A549 (cell line): ENCODE measurements around the gene CHEK2. TPM values are rescaled to one million over a fixed set of nuclear protein-coding genes. Genes with fewer than 3 reads are reported as not detected.
A peak's percentile ranks its signal among the peaks of the same experiment; 100 is the strongest.

ENCODE experiments used
- ATAC-seq, 2 experiments: fragments of 200-7000 bp in 1 of 2; fragments of >200 bp in 1 of 2; cut with Nextera tagmentation in 1 of 2; cut with Tn5 transposase in 1 of 2; 3 replicates each; pipeline versions ENCODE4 v1.8.0 to v1.9.1; 2018 to 2020; ENCODE audit warnings: mild to moderate bottlenecking in 1 of 2, moderate library complexity in 1 of 2
- CTCF ChIA-PET: fragments of 300-600 bp; sonication (Branson Sonifier 250); formaldehyde crosslinking; extraction: SDS; loops from one replicate; lab custom pipeline; 2021; ENCODE audit warnings: antibody characterized with exemption, inconsistent platforms; lab: Yijun Ruan, JAX
- POLR2A ChIA-PET: fragments of 350-600 bp; formaldehyde crosslinking; extraction: SDS; loops from one replicate; lab custom pipeline; 2021; ENCODE audit warnings: antibody characterized with exemption, inconsistent platforms; lab: Yijun Ruan, JAX
- DNase-seq, 2 experiments: peaks; one replicate each; pipeline versions ENCODE4 v3.0.0 to v3.0.0-alpha.2; 2011 to 2016; ENCODE audit warnings: low read depth in 1 of 2, low spot score in 1 of 2
- FAIRE-seq: peaks from 2 replicates; lab custom pipeline; 2011; peaks lifted over from hg19 to GRCh38; lab: Jason Lieb, UNC
- H3K27ac ChIP-seq, 2 experiments: fragments of >200 bp; sonication (Bioruptor Twin); formaldehyde crosslinking; 3 replicates each; pipeline ENCODE4 v1.5.1; 2016 to 2017
- H3K4me1 ChIP-seq: fragments of >200 bp; sonication (Bioruptor Twin); formaldehyde crosslinking; 3 replicates; pipeline ENCODE4 v1.6.1; 2016
- H3K4me2 ChIP-seq: fragments of >200 bp; sonication (Bioruptor Twin); formaldehyde crosslinking; 3 replicates; pipeline ENCODE4 v1.6.1; 2016
- H3K4me3 ChIP-seq: fragments of >200 bp; sonication (Bioruptor Twin); formaldehyde crosslinking; 3 replicates; pipeline ENCODE4 v1.5.1; 2016
- H3K9me3 ChIP-seq: fragments of >200 bp; sonication (Bioruptor Twin); formaldehyde crosslinking; 3 replicates; pipeline ENCODE4 v1.6.1; 2016
- BHLHE40 ChIP-seq: IDR thresholded peaks from 2 replicates; pipeline ENCODE4 v1.6.1; 2012; ENCODE audit warnings: low read depth, low read length, inconsistent platforms
- CEBPB ChIP-seq, 2 experiments: fragments of >200 bp in 1 of 2; sonication (Bioruptor Twin) in 1 of 2; formaldehyde crosslinking in 1 of 2; IDR thresholded peaks; 2 replicates each; pipeline ENCODE4 v1.6.1; 2012 to 2016
- CHD2 ChIP-seq: fragments of 150-350 bp; IDR thresholded peaks from 2 replicates; pipeline ENCODE4 v1.6.1; 2014; ENCODE audit warnings: low read length; ENCODE audit not compliant: partially characterized antibody
- CHD4 ChIP-seq: fragments of 200-600 bp; sonication (generic); IDR thresholded peaks from 2 replicates; pipeline ENCODE4 v1.6.1; 2016; ENCODE audit warnings: antibody characterized with exemption, mild to moderate bottlenecking, borderline replicate concordance
- CTCF ChIP-seq: fragments of >200 bp; sonication (Bioruptor Twin); formaldehyde crosslinking; IDR thresholded peaks from 3 replicates; pipeline ENCODE4 v1.5.1; 2016
- EHF ChIP-seq: fragments of 250-450 bp; sonication (Bioruptor Pico); IDR thresholded peaks from 2 replicates; pipeline ENCODE4 v1.5.0; 2020; ENCODE audit warnings: mild to moderate bottlenecking
- ELK1 ChIP-seq: fragments of 150-350 bp; IDR thresholded peaks from 2 replicates; pipeline ENCODE4 v1.6.1; 2014; ENCODE audit warnings: low read depth, mild to moderate bottlenecking, low read length
- EP300 ChIP-seq, 2 experiments: fragments of >200 bp; sonication (Bioruptor Twin); formaldehyde crosslinking; IDR thresholded peaks; 2 replicates in 1 of 2; 3 replicates in 1 of 2; pipeline ENCODE4 v1.6.1; 2016 to 2017
- FOSB ChIP-seq: fragments of 250-450 bp; sonication (Bioruptor Pico); IDR thresholded peaks from 2 replicates; pipeline ENCODE4 v1.5.0; 2020; ENCODE audit warnings: mild to moderate bottlenecking, moderate library complexity
- FOSL2 ChIP-seq, 2 experiments: fragments of 450-650 bp in 1 of 2; fragments of >200 bp in 1 of 2; sonication (Bioruptor Twin) in 1 of 2; formaldehyde crosslinking; IDR thresholded peaks; 2 replicates each; pipeline versions ENCODE4 v1.5.0 to v1.6.1; 2016 to 2020; ENCODE audit warnings: mild to moderate bottlenecking in 1 of 2, moderate library complexity in 1 of 2
- FOXS1 ChIP-seq: fragments of 250-450 bp; sonication (Bioruptor Pico); IDR thresholded peaks from 2 replicates; pipeline ENCODE4 v1.5.0; 2020; ENCODE audit warnings: mild to moderate bottlenecking, moderate library complexity
- GATA3 ChIP-seq: IDR thresholded peaks from 2 replicates; pipeline ENCODE4 v1.6.1; 2012; ENCODE audit warnings: borderline replicate concordance
- HDAC2 ChIP-seq: fragments of 200-600 bp; sonication (generic); IDR thresholded peaks from 2 replicates; pipeline ENCODE4 v1.6.1; 2016
- HMGXB4 ChIP-seq: fragments of 250-450 bp; sonication (Bioruptor Pico); IDR thresholded peaks from 2 replicates; pipeline ENCODE4 v1.5.0; 2021; ENCODE audit warnings: mild to moderate bottlenecking, moderate library complexity, borderline replicate concordance
- HOXB5 ChIP-seq: fragments of 250-450 bp; sonication (Bioruptor Pico); IDR thresholded peaks from 2 replicates; pipeline ENCODE4 v1.5.0; 2020; ENCODE audit warnings: mild to moderate bottlenecking, moderate library complexity
- MAFK ChIP-seq: fragments of 450-650 bp; IDR thresholded peaks from 2 replicates; pipeline ENCODE4 v1.6.1; 2014; ENCODE audit not compliant: partially characterized antibody
- NPAS2 ChIP-seq: fragments of 250-450 bp; sonication (Bioruptor Pico); IDR thresholded peaks from 2 replicates; pipeline ENCODE4 v1.8.0; 2022; ENCODE audit warnings: mild to moderate bottlenecking, moderate library complexity, borderline replicate concordance
- PHF8 ChIP-seq: fragments of 200-600 bp; sonication (generic); IDR thresholded peaks from 2 replicates; pipeline ENCODE4 v1.6.1; 2016; ENCODE audit warnings: low read depth, mild to moderate bottlenecking, antibody characterized with exemption, moderate library complexity, borderline replicate concordance
- POLR2A ChIP-seq: IDR thresholded peaks from 2 replicates; pipeline ENCODE4 v1.6.1; 2012; ENCODE audit warnings: mild to moderate bottlenecking, low read length
- RCOR1 ChIP-seq: fragments of 150-350 bp; IDR thresholded peaks from 2 replicates; pipeline ENCODE4 v1.6.1; 2014; ENCODE audit warnings: antibody characterized with exemption, low read length, low read depth
- REST ChIP-seq: fragments of 200-600 bp; sonication (generic); IDR thresholded peaks from 2 replicates; pipeline ENCODE4 v1.6.1; 2016; ENCODE audit warnings: antibody characterized with exemption, mild to moderate bottlenecking, moderate library complexity
- SMC3 ChIP-seq: fragments of >200 bp; sonication (Bioruptor Twin); formaldehyde crosslinking; IDR thresholded peaks from 3 replicates; pipeline ENCODE4 v1.6.1; 2018; ENCODE audit warnings: inconsistent platforms
- SREBF2 ChIP-seq: fragments of 450-650 bp; IDR thresholded peaks from 2 replicates; pipeline ENCODE4 v1.6.1; 2014; ENCODE audit warnings: mild to moderate bottlenecking, moderate library complexity
- TFCP2L1 ChIP-seq: fragments of 250-450 bp; sonication (Bioruptor Pico); IDR thresholded peaks from 2 replicates; pipeline ENCODE4 v1.5.0; 2021; ENCODE audit warnings: mild to moderate bottlenecking
- USF2 ChIP-seq: fragments of 450-650 bp; IDR thresholded peaks from 2 replicates; pipeline ENCODE4 v1.6.1; 2014; ENCODE audit warnings: antibody characterized with exemption
- ZC3H11A ChIP-seq: fragments of 450-650 bp; IDR thresholded peaks from 2 replicates; pipeline ENCODE4 v1.6.1; 2014; ENCODE audit warnings: antibody characterized with exemption, mild to moderate bottlenecking
- ZFP36 ChIP-seq: fragments of 450-650 bp; IDR thresholded peaks from 2 replicates; pipeline ENCODE4 v1.6.1; 2014; ENCODE audit warnings: borderline replicate concordance; ENCODE audit not compliant: partially characterized antibody
- ZSCAN20 ChIP-seq: fragments of 250-450 bp; sonication (Bioruptor Pico); IDR thresholded peaks from 2 replicates; pipeline ENCODE4 v1.8.0; 2022; ENCODE audit warnings: mild to moderate bottlenecking, moderate library complexity
- WGBS: methylation state at CpG from one replicate; pipeline ENCODE4 v1.1.6; 2017; ENCODE audit errors: missing lambda C conversion rate; 5-methylcytosine and 5-hydroxymethylcytosine counted together
- polyA minus RNA-seq: library from RNA; depleted of rRNA, polyadenylated mRNA; stranded (reverse); fragments of >200 nt; gene quantifications from 2 replicates; pipeline ENCODE4 v1.2.3, GENCODE V29; 2011; rRNA and poly(A)+ RNA removed
- polyA plus RNA-seq, 4 experiments: library from polyadenylated mRNA; depleted of rRNA in 3 of 4; stranded (reverse); fragments of >200 nt; fragmentation: RNase III in 1 of 4; extraction: RNeasy Plus Mini Kit Qiagen cat#74134 plus additional on column Dnase treatment in 1 of 4; gene quantifications; 2 replicates in 3 of 4; 3 replicates in 1 of 4; pipeline ENCODE4 v1.2.3, GENCODE V29; 2011 to 2017
- TF ChIP-seq, protein P1 (sequence below): fragments of 250-450 bp; sonication (Bioruptor Pico); IDR thresholded peaks from 2 replicates; pipeline ENCODE4 v1.5.0; 2020; ENCODE audit warnings: low read depth, mild to moderate bottlenecking, moderate library complexity

Gene CHEK2
- 26.1 and 29.6 TPM in 2 replicates for polyA plus RNA-seq (2011; rRNA removed)
- polyA plus RNA-seq (2012; cell fraction: cytosol; rRNA removed) = 13.3 and 17.9 TPM in 2 replicates
- 26.1 and 28.0 TPM in 2 replicates for polyA plus RNA-seq (2012; cell fraction: nucleus; rRNA removed)
- 12.2 to 14.7 TPM (median 13.0 TPM) in 3 replicates for polyA plus RNA-seq (2017; fragmentation: RNase III; extraction: RNeasy Plus Mini Kit Qiagen cat#74134 plus additional on column Dnase treatment)
- polyA minus RNA-seq = 11.7 and 16.4 TPM in 2 replicates

- peaks cover 8% of the 10 kb centered on the region; the same call in 2 of the 3 replicates for H3K4me1 ChIP-seq
- CTCF ChIA-PET = interaction anchor here (0.8 to 2.7 kb wide), 2 partner anchors 32 to 141 kb away, joined by 3 to 6 read pairs; no protein-coding TSS in a partner anchor
- H3K4me2 ChIP-seq = peak within 1 kb of the TSS; percentile 84
- peak within 1 kb of the TSS; percentile 91 to 100 for H3K27ac ChIP-seq
- peak; percentile 89 to 97 for DNase-seq
- H3K9me3 ChIP-seq = no peaks in the 10 kb centered on the region
- FAIRE-seq = no peak
- POLR2A ChIA-PET = no interaction called here
- H3K4me3 ChIP-seq = peak within 1 kb of the TSS; percentile 92
- peak; percentile 96 to 98 for ATAC-seq
- WGBS = 3% methylated on average over 18 of the region's 54 CpGs
- TF ChIP-seq FOSL2 (IDR thresholded peaks at IDR 0.05) (no peak), FOSL2 (CRISPR knock-in tag; IDR thresholded peaks at IDR 0.05) (no peak), BHLHE40 (no peak), CHD4 (no peak), FOSB (CRISPR knock-in tag) (no peak), USF2 (peak; percentile 56), HDAC2 (no peak), HOXB5 (CRISPR knock-in tag) (no peak), TFCP2L1 (CRISPR knock-in tag) (no peak), CHD2 (no peak), PHF8 (peak; percentile 73; the same call in 1 of the 2 replicates), RCOR1 (no peak), EP300 (IDR thresholded peaks at IDR 0.05) (no peak), ZC3H11A (no peak), MAFK (no peak), ZSCAN20 (CRISPR knock-in tag) (no peak), CTCF (no peak), NPAS2 (CRISPR knock-in tag) (no peak), REST (no peak), FOXS1 (CRISPR knock-in tag) (no peak), HMGXB4 (CRISPR knock-in tag) (no peak), ZFP36 (no peak), ELK1 (no peak), SMC3 (0 out of 3 replicates have a peak, but pooled peaks have one; percentile 19), POLR2A (peak; percentile 50), CEBPB (IDR thresholded peaks at IDR 0.05) (no peak), EHF (no peak), SREBF2 (no peak), GATA3 (0 out of 2 replicates have a peak, but pooled peaks have one; percentile 27)
- TF ChIP-seq, protein P1, sequence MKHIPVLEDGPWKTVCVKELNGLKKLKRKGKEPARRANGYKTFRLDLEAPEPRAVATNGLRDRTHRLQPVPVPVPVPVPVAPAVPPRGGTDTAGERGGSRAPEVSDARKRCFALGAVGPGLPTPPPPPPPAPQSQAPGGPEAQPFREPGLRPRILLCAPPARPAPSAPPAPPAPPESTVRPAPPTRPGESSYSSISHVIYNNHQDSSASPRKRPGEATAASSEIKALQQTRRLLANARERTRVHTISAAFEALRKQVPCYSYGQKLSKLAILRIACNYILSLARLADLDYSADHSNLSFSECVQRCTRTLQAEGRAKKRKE (CRISPR knock-in tag) = no peak
Measured at GRCh38 chr22:28741785-28742561, at the start of gene CHEK2, which contains the start of gene HSCB. Gene CHEK2 (minus strand): TSS chr22:28741820. CDS start chr22:28734721, 7,099 bp downstream. Gene HSCB (plus strand): TSS chr22:28742039. CDS start chr22:28742096, 57 bp downstream.
